H4 (cell line): ENCODE data around the gene PIGO. TPM values are rescaled to one million over a fixed set of nuclear protein-coding genes. Genes with fewer than 3 reads are reported as not detected.

Source experiments
- DNase-seq: peaks from one replicate; pipeline ENCODE4 v3.0.0-alpha.2; 2015; ENCODE audit warnings: low spot score
- total RNA-seq: library from RNA; depleted of rRNA; stranded (reverse); fragments of >200 nt; shearing (Covaris generic); gene quantifications from 2 replicates; pipeline ENCODE4 v1.2.3, GENCODE V29; 2014; rRNA removed

PIGO gene
- 23.4 and 32.1 TPM in 2 replicates for total RNA-seq

GRCh38 chr9:35096035-35096849 is at the start of gene PIGO:
Gene PIGO, minus strand, starts transcription at chr9:35096591. Its CDS starts 1,026 bp downstream, at chr9:35095565.
- DNase-seq = peak; percentile 89

DNA sequence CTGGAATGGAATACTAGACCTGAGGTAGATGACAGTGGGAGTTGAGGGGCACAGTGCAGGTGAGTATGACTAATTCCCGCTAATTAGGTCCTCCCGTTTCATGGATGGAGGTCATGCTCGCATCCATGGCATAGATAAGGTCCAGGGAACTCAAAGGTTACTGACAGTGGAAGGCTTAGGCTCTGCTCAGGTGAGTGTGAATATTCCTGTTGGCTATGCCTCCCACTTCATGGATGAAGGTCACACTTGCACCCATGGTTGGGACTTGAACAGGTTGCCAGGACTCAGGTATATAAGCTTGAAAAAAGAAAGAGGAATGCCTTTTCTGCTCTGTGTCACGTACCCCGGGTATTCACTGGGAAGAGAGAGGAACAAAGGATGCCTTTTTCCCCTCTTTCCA is 45.6 kb upstream of the PIGO start:
- DNase-seq = no peak

DNA sequence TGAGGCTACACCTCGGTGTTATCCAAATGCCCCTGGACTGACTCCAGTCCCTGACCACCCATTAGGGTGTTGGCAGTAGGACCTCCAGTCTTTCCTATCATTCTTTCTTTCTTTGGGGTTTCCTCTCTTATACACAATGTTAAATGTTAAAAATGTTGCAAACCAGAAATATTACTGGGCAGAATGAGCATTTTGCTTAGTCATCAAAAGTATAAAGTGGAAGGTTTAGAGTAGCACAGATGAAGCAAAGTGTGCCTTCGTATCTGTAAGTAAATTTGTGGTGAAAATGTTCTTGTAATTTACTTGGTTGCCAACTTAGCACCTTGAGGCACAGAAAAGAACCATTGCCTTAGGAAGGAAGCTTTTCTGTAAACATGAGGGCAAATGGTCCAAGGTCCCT is 43.7 kb upstream of the PIGO start:
- DNase-seq = no peak

DNA sequence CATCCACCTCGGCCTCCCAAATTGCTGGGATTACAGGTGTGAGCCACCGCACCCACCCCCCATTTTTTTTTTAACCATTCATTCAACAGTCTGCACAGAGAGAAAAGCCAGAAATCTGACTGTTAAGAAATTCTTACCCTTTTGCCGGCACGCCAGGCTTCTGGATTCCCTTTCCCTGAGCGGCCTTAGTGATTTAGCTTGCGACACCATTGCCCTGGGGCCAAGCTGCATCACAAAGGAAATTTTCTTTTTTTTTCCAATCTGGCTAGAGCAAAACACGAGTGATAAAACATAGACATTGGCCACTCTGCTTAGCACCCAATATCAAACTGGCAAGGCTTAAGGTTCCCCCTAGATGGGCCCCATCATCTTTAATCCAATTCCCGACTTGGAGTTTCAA is 40.5 kb upstream of the PIGO start:
- no peak for DNase-seq

GRCh38 chr9:35135988-35136387 is 39.6 kb upstream of the PIGO start:
- no peak for DNase-seq

DNA sequence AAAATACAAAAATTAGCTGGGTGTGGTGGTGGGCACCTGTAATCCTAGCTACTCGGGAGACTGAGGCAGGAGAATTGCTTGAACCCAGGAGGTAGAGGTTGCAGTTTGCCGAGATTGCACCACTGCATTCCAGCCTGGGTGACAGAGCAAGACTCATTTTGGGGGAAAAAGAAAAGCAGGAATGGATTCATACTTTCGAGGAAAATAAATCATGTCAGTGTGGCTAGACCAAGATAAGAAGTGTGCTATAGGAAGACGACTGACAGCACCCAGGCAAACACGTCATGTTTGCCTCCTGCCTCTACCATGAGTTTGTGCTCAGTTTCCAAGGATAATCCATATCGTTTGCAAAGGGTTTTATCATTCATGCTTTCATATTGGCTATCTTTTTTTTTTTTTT is 38.5 kb upstream of the PIGO start:
- DNase-seq = no peak

DNA sequence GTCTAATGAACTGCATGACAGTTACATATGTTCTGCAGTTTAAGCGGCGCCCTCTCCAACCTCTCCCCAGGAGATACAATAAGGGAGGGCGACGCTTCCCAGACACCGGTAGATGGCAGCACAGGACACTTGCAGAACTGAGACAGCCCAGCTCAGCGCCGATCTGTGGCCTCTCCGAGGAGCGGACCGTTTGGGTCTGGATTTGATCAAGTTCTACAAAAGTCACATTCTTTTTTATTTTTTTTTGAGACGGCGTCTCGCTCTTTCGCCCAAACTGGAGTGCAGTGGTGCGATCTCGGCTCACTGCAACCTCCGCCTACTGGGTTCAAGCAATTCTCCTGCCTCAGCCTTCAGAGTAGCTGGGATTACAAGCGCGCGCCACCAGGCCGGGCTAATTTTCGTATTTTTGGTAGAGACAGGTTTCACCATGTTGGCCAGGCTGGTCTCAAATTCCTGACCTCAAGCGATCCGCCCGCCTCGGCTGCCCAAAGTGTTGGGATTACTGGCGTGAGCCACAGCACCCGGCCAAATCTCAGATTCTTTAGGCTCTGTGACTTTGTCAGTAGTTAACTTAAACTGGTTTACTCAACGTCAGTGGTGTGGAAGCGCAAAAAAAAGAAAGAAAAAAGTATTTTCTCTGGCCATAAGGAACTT is 20.6 kb upstream of the PIGO start:
- peak; percentile 92 for DNase-seq

- DNase-seq = no peak
Observed at GRCh38 chr9:35116539-35116897, 20.1 kb upstream of the PIGO start.

DNA sequence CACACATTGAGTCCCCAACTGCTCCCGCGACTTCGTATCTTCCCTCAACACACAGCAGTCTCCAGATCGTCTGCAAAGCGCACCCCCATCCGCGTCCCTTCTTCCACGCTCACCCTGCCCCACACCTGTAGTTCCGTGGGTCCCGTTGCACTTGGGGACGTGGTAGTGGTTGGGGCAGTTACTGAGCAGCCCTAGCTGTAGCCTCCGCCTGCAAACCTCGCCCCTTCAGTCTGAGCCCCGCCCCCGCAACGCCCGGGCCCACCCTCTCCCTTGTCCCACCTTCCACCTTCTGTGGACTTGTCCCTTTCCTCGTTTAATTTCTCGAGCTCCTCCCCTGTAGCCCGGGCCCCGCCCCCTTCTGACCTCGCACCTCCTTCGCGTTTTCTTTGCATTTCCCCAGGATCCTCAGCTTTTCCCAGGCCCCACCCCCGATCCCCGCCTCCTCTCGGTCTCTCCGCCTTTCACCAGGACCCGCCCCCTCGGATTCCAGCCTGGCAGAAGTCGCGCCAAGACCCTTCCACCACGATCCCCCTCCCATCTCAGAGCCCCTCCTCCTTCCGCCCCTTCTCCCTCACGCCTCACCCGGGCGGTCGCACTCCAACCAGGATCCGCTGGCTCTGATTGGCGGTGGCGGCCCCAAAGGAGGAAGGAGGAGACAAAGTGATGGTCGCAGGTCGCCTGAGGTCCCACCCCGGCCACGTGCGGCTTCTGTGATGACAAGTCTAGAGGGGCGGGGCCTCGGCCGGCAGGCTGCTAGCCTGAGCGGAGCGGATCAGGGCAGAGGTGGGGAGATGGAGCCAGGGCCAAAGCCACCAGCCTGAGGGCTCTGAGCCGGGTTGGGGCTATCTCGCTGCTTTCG is 19.5 kb upstream of the PIGO start, which contains the start of gene ATOSB:
ATOSB (minus strand) TSS at position 183 of the 859 bp plus-strand sequence. CDS start 7,588 bp downstream, outside the sequence.
- DNase-seq = peak; percentile 99

DNA sequence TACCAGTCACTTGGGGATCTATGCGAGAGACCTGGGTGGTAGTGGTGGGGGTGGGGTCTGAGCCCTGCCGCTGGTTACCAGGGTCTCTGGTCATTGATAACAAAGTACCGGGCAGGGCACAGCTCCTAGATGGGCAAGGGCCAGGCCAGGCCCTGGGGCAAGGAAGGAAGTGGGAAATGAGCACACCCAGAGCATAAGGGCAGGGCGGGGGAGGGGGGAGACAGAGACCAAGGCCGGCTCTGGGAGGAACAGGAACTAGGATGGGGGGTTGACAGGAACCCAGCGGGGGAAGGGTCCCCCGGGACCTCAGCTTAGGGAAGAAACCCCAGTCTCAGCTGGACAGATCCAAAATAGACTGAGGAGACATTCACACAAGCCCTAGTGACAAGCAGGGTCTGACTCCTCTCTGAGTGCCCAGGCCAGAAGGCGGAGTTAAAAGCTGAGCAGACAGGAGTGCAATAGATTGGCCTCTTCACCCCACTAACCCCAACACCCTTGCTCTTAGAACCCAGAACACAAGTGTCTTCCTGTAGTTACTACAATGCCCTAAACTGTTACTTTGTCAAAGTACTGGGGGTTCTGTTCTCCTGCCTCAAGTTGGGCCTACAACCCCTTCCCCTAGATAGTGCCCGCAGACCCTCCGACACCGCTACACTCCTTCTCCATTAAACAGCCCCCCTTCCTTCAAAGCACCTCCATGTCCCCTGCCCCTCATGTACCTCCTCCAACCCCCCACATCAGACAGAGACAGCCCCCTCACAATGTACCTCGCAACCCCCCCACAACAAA is 18.6 kb upstream of the PIGO start:
- peak; percentile 50 for DNase-seq

- DNase-seq = peak; percentile 98
Observed at GRCh38 chr9:35114113-35114839, 17.9 kb upstream of the PIGO start.

DNA sequence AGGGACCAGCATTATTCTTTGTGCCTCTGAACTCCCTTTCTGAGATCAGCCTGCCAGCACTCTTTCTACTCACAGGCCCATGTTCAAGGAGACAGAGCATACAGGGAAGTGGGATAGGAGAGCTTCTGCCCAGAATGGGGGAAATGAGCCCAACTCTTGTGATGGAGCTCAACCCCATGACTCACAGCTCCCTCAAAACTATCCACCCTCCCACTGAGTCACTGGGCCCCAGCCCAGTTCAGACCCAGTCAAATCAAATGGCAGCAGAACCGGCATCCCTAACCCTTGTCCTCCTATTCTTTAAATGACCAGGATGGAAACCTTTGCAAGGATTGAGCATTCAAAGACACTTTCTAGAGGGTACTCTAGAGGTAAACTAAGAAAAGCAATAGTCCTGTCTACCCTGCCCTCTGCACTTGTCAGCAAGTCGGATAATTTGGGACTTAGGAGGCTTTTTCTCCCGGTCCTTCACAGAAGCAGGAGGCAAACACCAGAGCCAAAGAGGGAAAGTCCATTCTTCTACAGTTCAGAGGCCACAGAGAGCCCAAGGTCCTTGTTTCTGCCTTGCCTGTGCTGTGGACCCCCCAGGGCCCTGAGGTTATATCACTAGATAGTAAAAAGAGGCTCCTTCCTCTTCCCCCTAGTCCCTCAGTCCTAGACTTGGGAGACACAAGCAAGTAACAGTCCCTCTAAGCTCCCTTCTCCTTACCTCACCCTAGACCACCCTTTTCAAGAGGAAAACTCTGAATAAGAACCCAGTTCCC is 16.0 kb upstream of the PIGO start:
- no peak for DNase-seq

DNA sequence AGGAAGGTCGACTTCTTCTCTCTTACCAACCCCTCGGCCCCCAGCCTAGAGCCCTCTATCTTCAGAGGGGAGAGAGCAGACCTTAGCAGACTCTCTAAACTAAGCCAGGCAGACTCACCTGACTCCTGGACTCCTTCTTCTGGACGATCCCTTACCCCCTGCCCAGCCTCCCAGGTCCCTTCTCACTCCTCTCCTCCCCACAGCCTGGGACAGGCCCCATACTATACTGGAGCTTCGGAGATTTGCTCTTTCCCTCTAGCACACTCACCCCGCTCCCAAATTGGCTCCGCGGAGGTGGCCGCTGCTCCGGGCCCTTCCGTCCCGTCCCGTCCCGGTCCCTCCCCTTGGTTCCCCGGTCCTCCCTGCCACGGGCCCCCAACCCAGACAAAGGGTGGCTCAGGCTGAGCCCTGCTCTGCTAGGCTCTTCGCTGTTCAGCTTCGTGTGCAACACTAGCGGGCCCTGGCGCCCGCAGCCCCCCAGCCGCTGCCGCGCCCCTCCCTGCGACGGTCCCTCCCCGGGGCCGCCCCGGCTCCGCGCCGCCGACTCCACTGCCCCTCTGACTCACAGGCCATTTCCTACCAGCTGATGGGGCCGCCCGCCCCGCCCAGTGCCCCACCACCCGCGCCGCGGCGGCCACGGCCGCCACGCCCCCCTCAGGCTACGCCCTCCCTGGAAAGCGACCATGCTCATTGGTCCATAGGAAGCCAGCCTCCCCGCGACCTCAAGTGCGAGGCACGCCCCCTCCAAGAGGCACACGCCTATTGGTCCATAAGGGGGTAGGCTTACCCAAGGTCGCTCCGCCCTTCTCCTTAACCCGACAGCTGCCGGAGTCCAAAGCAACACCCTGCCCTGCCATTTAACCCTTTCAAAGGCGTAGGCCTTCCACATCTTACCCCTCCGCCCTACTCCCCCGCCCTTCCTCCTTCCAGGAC is 14.9 kb upstream of the PIGO start:
- DNase-seq = peak; percentile 99

GRCh38 chr9:35110327-35110761 is 14.0 kb upstream of the PIGO start:
- peak; percentile 90 for DNase-seq

DNA sequence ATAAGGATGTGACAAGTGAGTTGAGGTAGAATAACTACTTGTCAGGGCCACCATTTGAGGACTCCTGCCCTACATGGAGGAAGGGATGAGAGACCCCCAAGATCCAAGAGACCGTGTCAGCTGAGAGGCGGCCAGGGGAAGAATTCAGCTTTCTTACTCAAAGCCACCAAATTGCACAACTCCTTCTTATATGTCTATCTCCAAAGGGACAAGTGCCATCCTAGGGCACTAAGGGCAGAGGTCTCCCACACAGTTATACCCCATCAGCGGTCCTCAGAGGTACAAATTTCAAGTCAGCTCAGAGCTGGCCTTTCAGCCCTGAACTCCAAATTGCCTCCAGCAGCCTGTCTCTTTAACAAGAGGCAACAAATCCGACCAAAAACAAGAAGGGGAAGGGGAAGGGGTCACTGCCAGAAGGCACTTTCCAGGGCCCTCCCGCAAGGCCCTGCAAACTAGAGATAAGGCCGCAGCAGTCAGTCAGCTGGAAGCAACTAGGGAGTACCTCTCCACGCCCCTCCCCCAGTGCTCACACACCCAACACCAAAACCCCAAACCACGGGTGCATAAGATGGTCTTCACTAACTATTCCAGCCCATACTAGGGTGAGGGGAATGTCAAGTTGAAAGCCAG is 12.7 kb upstream of the PIGO start:
- no peak for DNase-seq

- no peak for DNase-seq
Observed at GRCh38 chr9:35108461-35108860, 12.1 kb upstream of the PIGO start.

DNA sequence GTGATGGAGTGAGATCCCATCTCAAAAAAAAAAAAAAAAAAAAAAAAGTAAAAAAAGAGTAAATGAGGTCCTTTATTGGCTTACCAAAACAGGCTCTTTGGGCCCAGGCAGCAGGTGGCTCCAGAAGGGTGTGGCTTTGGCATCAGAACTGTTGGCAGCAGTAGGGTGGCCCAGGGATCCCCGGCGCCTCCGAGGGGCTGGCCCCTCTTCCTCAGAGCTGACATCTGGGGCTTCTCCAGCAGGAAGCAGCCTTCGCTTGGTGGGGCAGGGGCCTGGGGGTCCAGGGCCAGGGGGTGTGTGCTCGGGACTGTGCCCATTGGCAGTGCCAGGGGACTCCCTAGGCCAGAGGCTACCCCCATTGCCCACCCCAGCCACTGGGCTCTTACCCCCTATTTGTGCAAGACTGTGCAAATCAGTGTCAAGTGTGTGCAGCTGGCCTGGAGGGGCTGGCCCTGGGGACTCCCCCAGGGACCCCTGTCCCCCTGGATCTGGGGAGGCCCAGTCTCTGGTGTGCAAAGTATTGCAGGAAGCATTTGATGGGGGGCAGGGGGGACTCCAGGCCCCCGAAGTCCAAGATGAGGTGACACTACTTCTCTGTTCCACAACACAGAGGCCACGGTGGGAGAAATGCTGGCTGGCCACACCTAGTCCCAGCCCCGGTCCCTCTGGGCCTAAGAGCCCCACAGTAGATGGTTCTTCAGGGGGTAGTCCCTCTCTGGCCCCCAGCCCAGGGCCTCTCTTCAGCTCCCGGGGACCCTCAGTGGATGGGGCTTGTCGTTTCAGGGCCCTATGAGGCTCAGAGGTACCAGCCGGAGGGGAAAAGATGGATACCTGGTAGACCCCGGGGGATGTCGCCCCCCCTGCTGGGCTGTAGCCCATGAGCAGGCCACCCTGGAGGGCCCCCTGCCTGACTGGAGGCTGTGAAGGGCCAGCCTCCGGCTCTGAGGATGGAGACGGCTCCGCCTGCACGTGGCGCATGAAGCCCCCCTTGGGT is 11.2 kb upstream of the PIGO start:
- DNase-seq = no peak
